ENCODE results near the gene ZNF574. TPM values are rescaled to one million over a fixed set of nuclear protein-coding genes. Genes with fewer than 3 reads are reported as not detected.

ZNF574 gene
- polyA plus RNA-seq, 1 donor (not counting 4 experiments of a cell fraction or from before 2014, with no cell fraction given): 6.8 TPM

GRCh38 chr19:42130254-42130573 lies 54.2 kb downstream of the ZNF574 start:
- Histone ChIP-seq H3K27ac (ENCODE audit: control insufficient read depth, insufficient read depth, low read length) (peak overlapping the region; percentile 78), H3K4me3 (ENCODE audit: control insufficient read depth in 2 of 3, extremely low read depth in 1 of 3, insufficient read depth in 2 of 3, low read depth in 1 of 3, low read length in 3 of 3) (peak overlapping the region in 2 of 3 experiments; percentile 12 to 52), H3K4me1 (ENCODE audit: control insufficient read depth, extremely low read depth, insufficient read depth, low read length) (peaks cover 28% of the 10 kb centered on the region), H2AFZ (ENCODE audit: control insufficient read depth, low read length) (peak overlapping the region; percentile 2), H4K20me1 (ENCODE audit: control insufficient read depth, extremely low read depth, insufficient read depth, low read length) (no peaks in the 10 kb centered on the region), H3K79me2 (ENCODE audit: control insufficient read depth, insufficient read depth, low read length) (peaks cover 16% of the 10 kb centered on the region), H3K27me3 (ENCODE audit: control insufficient read depth, extremely low read depth, insufficient read depth, low read length) (no peaks in the 10 kb centered on the region), H3K36me3 (ENCODE audit: control insufficient read depth in 2 of 2, extremely low read depth in 1 of 2, insufficient read depth in 2 of 2, low read length in 2 of 2) (no peaks in the 10 kb centered on the region), H3K9me3 (ENCODE audit: control insufficient read depth, low read depth, low read length) (no peaks in the 10 kb centered on the region), H3K4me2 (ENCODE audit: control insufficient read depth, extremely low read depth, insufficient read depth, low read depth, low read length) (peak overlapping the region; percentile 91), H3K9me1 (ENCODE audit: control insufficient read depth, extremely low read depth, insufficient read depth, low read length) (no peaks in the 10 kb centered on the region), H3K9ac (ENCODE audit: control insufficient read depth, extremely low read depth, insufficient read depth, low read length) (peak overlapping the region; percentile 49)
- peak; percentile 52 for DNase-seq (ENCODE audit: low read depth, low spot score)
- no peak for FAIRE-seq
- TF ChIP-seq, protein P1, sequence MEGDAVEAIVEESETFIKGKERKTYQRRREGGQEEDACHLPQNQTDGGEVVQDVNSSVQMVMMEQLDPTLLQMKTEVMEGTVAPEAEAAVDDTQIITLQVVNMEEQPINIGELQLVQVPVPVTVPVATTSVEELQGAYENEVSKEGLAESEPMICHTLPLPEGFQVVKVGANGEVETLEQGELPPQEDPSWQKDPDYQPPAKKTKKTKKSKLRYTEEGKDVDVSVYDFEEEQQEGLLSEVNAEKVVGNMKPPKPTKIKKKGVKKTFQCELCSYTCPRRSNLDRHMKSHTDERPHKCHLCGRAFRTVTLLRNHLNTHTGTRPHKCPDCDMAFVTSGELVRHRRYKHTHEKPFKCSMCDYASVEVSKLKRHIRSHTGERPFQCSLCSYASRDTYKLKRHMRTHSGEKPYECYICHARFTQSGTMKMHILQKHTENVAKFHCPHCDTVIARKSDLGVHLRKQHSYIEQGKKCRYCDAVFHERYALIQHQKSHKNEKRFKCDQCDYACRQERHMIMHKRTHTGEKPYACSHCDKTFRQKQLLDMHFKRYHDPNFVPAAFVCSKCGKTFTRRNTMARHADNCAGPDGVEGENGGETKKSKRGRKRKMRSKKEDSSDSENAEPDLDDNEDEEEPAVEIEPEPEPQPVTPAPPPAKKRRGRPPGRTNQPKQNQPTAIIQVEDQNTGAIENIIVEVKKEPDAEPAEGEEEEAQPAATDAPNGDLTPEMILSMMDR (optimal IDR thresholded peaks at IDR 0.05 in 1 of 3, IDR thresholded peaks at IDR 0.05 in 1 of 3, conservative IDR thresholded peaks at IDR 0.05 in 1 of 3; ENCODE audit: extremely low read depth in 1 of 3, insufficient read depth in 2 of 3, low read length in 3 of 3): no peak
- TF ChIP-seq EZH2 (IDR thresholded peaks at IDR 0.05; ENCODE audit: low read length): no peak
- dilution Hi-C loops (cut with MboI; ENCODE audit: extremely low pct_ligation_motif_present, low sequenced_read_pairs): no loop called here

Other genes starting within 250 kb of the ZNF574 start
- not detected in 3 replicates for gene LYPD4, start 231.5 kb upstream of the ZNF574 start, polyA plus RNA-seq
- not detected in 3 replicates for gene DMRTC2, start 231.1 kb upstream of the ZNF574 start, polyA plus RNA-seq
- gene RPS19, start 215.9 kb upstream of the ZNF574 start, polyA plus RNA-seq: 2,269 to 3,039 TPM (median 2,290 TPM) in 3 replicates
- 0.07 to 0.19 TPM (median 0.14 TPM) in 3 replicates for gene CD79A, start 198.9 kb upstream of the ZNF574 start, polyA plus RNA-seq
- gene ARHGEF1, start 193.0 kb upstream of the ZNF574 start, polyA plus RNA-seq: 30.5 to 58.4 TPM (median 43.1 TPM) in 3 replicates
- not detected in 3 replicates for gene ERFL, start 147.7 kb upstream of the ZNF574 start, polyA plus RNA-seq
- gene RABAC1, start 116.8 kb upstream of the ZNF574 start, polyA plus RNA-seq: 107 to 232 TPM (median 132 TPM) in 3 replicates
- 0.05 to 0.09 TPM in 2 of 3 replicates, not detected in the other for gene ATP1A3, start 81.9 kb upstream of the ZNF574 start, polyA plus RNA-seq
- gene GRIK5, start 6.0 kb upstream of the ZNF574 start, polyA plus RNA-seq: 0.06 to 0.44 TPM (median 0.17 TPM) in 3 replicates
- 7.0 to 9.6 TPM (median 7.1 TPM) in 3 replicates for gene POU2F2, start 56.3 kb downstream of the ZNF574 start, polyA plus RNA-seq
- gene DEDD2, start 141.5 kb downstream of the ZNF574 start, polyA plus RNA-seq: 17.1 to 29.8 TPM (median 20.8 TPM) in 3 replicates
- 5.0 to 9.3 TPM (median 5.4 TPM) in 3 replicates for gene ZNF526, start 144.1 kb downstream of the ZNF574 start, polyA plus RNA-seq
- 36.9 to 53.3 TPM (median 42.5 TPM) in 3 replicates for gene GSK3A, start 166.4 kb downstream of the ZNF574 start, polyA plus RNA-seq
- gene ERF, start 179.0 kb downstream of the ZNF574 start, polyA plus RNA-seq: 75.4 to 87.4 TPM (median 83.5 TPM) in 3 replicates
- gene CIC, start 193.1 kb downstream of the ZNF574 start, polyA plus RNA-seq: 3.1 to 11.1 TPM (median 3.8 TPM) in 3 replicates
- 0.25 to 0.88 TPM (median 0.35 TPM) in 3 replicates for gene PRR19, start 226.0 kb downstream of the ZNF574 start, polyA plus RNA-seq
- gene PAFAH1B3, start 226.5 kb downstream of the ZNF574 start, polyA plus RNA-seq: 27.6 to 55.4 TPM (median 28.3 TPM) in 3 replicates
- not detected in 3 replicates for gene TMEM145, start 237.1 kb downstream of the ZNF574 start, polyA plus RNA-seq
- 4.1 to 7.3 TPM (median 6.1 TPM) in 3 replicates for gene MEGF8, start 249.5 kb downstream of the ZNF574 start, polyA plus RNA-seq

Data from keratinocyte (primary cell).